Measurements from ENCODE around the gene CKMT2. TPM values are rescaled to one million over a fixed set of nuclear protein-coding genes. Genes with fewer than 3 reads are reported as not detected.

Gene CKMT2
- total RNA-seq, 1 experiment from 2014 or later: not detected

- Mint-ChIP-seq H3K4me1 (ENCODE audit: low read depth, unreplicated experiment) (peaks cover 42% of the 10 kb centered on the region), H3K27ac (ENCODE audit: unreplicated experiment) (peak overlapping the region; percentile 37), H3K27me3 (ENCODE audit: insufficient read depth, unreplicated experiment) (no peaks in the 10 kb centered on the region), H3K36me3 (ENCODE audit: insufficient read depth, unreplicated experiment) (peaks cover 20% of the 10 kb centered on the region), H3K9me3 (ENCODE audit: unreplicated experiment) (peaks cover 12% of the 10 kb centered on the region), H3K4me3 (ENCODE audit: unreplicated experiment) (peak overlapping the region; percentile 26)
- CTCF ChIA-PET: interaction anchor here (0.6 kb wide), 2 partner anchors 41 to 277 kb away, joined by 4 to 7 read pairs; no protein-coding TSS in a partner anchor
- TF ChIP-seq, protein P1, sequence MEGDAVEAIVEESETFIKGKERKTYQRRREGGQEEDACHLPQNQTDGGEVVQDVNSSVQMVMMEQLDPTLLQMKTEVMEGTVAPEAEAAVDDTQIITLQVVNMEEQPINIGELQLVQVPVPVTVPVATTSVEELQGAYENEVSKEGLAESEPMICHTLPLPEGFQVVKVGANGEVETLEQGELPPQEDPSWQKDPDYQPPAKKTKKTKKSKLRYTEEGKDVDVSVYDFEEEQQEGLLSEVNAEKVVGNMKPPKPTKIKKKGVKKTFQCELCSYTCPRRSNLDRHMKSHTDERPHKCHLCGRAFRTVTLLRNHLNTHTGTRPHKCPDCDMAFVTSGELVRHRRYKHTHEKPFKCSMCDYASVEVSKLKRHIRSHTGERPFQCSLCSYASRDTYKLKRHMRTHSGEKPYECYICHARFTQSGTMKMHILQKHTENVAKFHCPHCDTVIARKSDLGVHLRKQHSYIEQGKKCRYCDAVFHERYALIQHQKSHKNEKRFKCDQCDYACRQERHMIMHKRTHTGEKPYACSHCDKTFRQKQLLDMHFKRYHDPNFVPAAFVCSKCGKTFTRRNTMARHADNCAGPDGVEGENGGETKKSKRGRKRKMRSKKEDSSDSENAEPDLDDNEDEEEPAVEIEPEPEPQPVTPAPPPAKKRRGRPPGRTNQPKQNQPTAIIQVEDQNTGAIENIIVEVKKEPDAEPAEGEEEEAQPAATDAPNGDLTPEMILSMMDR (IDR thresholded peaks at IDR 0.05; ENCODE audit: insufficient read depth in 1 of 2, low read depth in 1 of 2, low read length in 1 of 2, severe bottlenecking in 1 of 2, unreplicated experiment in 1 of 2): no peak
- no peaks in the 10 kb centered on the region for H3K27me3 ChIP-seq (replicated peaks; ENCODE audit: control insufficient read depth, insufficient read depth, low read length)
- BruUV-seq (replicated peaks): no TSS peak
- H3K36me3 ChIP-seq (ENCODE audit: control insufficient read depth, insufficient read depth, low read length): no peaks in the 10 kb centered on the region; the same call in 1 of the 2 replicates
- POLR2A ChIA-PET: no interaction called here
- peaks cover 46% of the 10 kb centered on the region for H3K4me1 ChIP-seq
- DNase-seq: peak; percentile 68 to 82
- no peaks in the 10 kb centered on the region for H3K9me3 ChIP-seq
- intact Hi-C loops (cut with micrococcal nuclease; ENCODE audit: unreplicated experiment): loop anchor here (1.0 kb wide), 1 partner anchor 53 kb away; no protein-coding TSS in a partner anchor
- no peak overlapping the region for H3K4me3 ChIP-seq (ENCODE audit: low read depth, low read length)
These were observed 12.7 kb downstream of the CKMT2 start for GRCh38 chr5:81245871-81246235.

- Mint-ChIP-seq H3K4me1 (ENCODE audit: low read depth, unreplicated experiment) (peaks cover 42% of the 10 kb centered on the region), H3K27me3 (ENCODE audit: insufficient read depth, unreplicated experiment) (no peaks in the 10 kb centered on the region), H3K4me3 (ENCODE audit: unreplicated experiment) (no peak overlapping the region), H3K9me3 (ENCODE audit: unreplicated experiment) (peaks cover 12% of the 10 kb centered on the region), H3K27ac (ENCODE audit: unreplicated experiment) (peak overlapping the region; percentile 37), H3K36me3 (ENCODE audit: insufficient read depth, unreplicated experiment) (peaks cover 20% of the 10 kb centered on the region)
- ChIA-PET CTCF (no interaction called here), POLR2A (no interaction called here)
- peaks cover 46% of the 10 kb centered on the region for H3K4me1 ChIP-seq
- no peaks in the 10 kb centered on the region; the same call in 1 of the 2 replicates for H3K36me3 ChIP-seq (ENCODE audit: control insufficient read depth, insufficient read depth, low read length)
- H3K4me3 ChIP-seq (ENCODE audit: low read depth, low read length): no peak overlapping the region
- intact Hi-C loops (cut with micrococcal nuclease; ENCODE audit: unreplicated experiment): no loop called here
- no peaks in the 10 kb centered on the region for H3K9me3 ChIP-seq
- no peaks in the 10 kb centered on the region for H3K27me3 ChIP-seq (replicated peaks; ENCODE audit: control insufficient read depth, insufficient read depth, low read length)
- BruUV-seq (replicated peaks): no TSS peak
- DNase-seq: no peak
- TF ChIP-seq, protein P1 (IDR thresholded peaks at IDR 0.05; ENCODE audit: insufficient read depth in 1 of 2, low read depth in 1 of 2, low read length in 1 of 2, severe bottlenecking in 1 of 2, unreplicated experiment in 1 of 2): no peak
These were observed 13.6 kb downstream of the CKMT2 start for GRCh38 chr5:81246697-81247096.

GRCh38 chr5:81247441-81247972, 14.4 kb downstream of the CKMT2 start:
- intact Hi-C loops (cut with micrococcal nuclease; ENCODE audit: unreplicated experiment): no loop called here
- Histone ChIP-seq H3K9me3 (no peaks in the 10 kb centered on the region), H3K4me1 (peaks cover 46% of the 10 kb centered on the region), H3K27me3 (replicated peaks; ENCODE audit: control insufficient read depth, insufficient read depth, low read length) (no peaks in the 10 kb centered on the region), H3K36me3 (ENCODE audit: control insufficient read depth, insufficient read depth, low read length) (no peaks in the 10 kb centered on the region; the same call in 1 of the 2 replicates), H3K4me3 (ENCODE audit: low read depth, low read length) (no peak overlapping the region)
- no peak overlapping the region for H3K4me3 Mint-ChIP-seq (ENCODE audit: unreplicated experiment)
- peak overlapping the region; percentile 37 for H3K27ac Mint-ChIP-seq (ENCODE audit: unreplicated experiment)
- DNase-seq: no peak
- H3K4me1 Mint-ChIP-seq (ENCODE audit: low read depth, unreplicated experiment): peaks cover 42% of the 10 kb centered on the region
- H3K36me3 Mint-ChIP-seq (ENCODE audit: insufficient read depth, unreplicated experiment): peaks cover 20% of the 10 kb centered on the region
- POLR2A ChIA-PET: no interaction called here
- TF ChIP-seq, protein P1 (IDR thresholded peaks at IDR 0.05; ENCODE audit: insufficient read depth in 1 of 2, low read depth in 1 of 2, low read length in 1 of 2, severe bottlenecking in 1 of 2, unreplicated experiment in 1 of 2): no peak
- peaks cover 12% of the 10 kb centered on the region for H3K9me3 Mint-ChIP-seq (ENCODE audit: unreplicated experiment)
- CTCF ChIA-PET: no interaction called here
- BruUV-seq (replicated peaks): no TSS peak
- no peaks in the 10 kb centered on the region for H3K27me3 Mint-ChIP-seq (ENCODE audit: insufficient read depth, unreplicated experiment)

Data from Caco-2 (cell line).